Frontal cortex (tissue), 4 donors: ENCODE results near the gene MTREX. TPM values are rescaled to one million over a fixed set of nuclear protein-coding genes. Genes with fewer than 3 reads are reported as not detected.
"Not testable (repeated sequence)": the region's sequence is repeated elsewhere in the genome, so short reads cannot be mapped to it uniquely, and the experiment has no call there.

ENCODE experiments used
- DNase-seq, 2 donors: peaks; one replicate each; pipeline ENCODE4 v3.0.0; 2012; ENCODE audit warnings: low spot score in 2 of 2
- FAIRE-seq: peaks from 2 replicates; lab custom pipeline; 2012; peaks lifted over from hg19 to GRCh38; lab: Jason Lieb, UNC
- total RNA-seq: library from RNA; depleted of rRNA; stranded (reverse); fragments of >200 nt; gene quantifications from one replicate; pipeline ENCODE4 v1.2.3, GENCODE V29; 2014
- donor health status: control.
- donor health status: control.
- donor health status: control.

The MTREX gene
- 125 TPM for total RNA-seq

GRCh38 chr5:55307383-55308253 is at the start of gene MTREX, which contains the start of gene DHX29:
MTREX (plus strand) TSS chr5:55307989; CDS start chr5:55308014, 25 bp downstream.
DHX29 (minus strand) TSS chr5:55307694; CDS start chr5:55307573, 121 bp downstream.
- DNase-seq, result peak; percentile 68 to 84
- FAIRE-seq, result no peak

- FAIRE-seq (no peak), DNase-seq (no peak)
Observed at GRCh38 chr5:55258339-55258738, 49.5 kb upstream of the MTREX start.

DNA sequence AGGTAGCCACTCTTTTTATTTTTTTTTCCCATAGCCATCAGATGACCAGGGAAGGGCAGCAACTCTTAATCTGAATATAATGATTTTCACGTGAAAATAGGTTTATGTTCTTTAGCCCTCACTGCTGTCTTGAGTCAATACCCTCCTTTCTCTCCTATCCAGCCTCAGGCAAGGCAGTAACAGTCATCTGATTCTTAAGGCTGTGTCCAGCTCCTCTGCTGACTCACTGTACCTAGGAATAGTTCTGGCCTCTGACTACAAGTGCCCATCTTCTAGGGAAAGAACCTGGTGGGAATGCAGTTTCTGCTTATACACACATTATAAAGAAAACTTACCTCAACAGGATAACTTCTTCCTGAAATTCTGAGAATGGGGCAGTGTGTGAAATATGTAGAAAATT is 31.0 kb upstream of the MTREX start:
- FAIRE-seq (no peak), DNase-seq (no peak)

DNA sequence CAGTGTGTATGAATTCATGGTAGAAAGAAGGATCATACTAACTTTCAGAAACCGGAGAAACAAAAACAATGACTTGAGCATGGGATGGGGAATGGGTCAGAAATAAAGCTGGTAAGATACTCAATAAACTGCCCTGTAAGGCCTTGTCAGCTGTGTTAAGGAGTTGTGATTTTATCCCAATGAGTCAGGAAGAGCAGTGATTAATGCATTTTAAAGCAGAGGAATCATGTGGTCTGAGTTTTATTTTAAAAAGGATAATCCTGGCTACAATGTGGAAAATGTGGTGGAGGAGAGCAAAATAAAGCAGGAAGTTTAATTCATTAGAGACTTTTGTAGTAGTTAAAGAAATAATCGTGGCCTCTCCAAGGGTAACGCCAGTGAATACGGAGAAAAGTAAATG is 29.0 kb upstream of the MTREX start:
- FAIRE-seq (no peak), DNase-seq (no peak)

GRCh38 chr5:55286411-55286933 is 21.3 kb upstream of the MTREX start:
- FAIRE-seq, result no peak

DNA sequence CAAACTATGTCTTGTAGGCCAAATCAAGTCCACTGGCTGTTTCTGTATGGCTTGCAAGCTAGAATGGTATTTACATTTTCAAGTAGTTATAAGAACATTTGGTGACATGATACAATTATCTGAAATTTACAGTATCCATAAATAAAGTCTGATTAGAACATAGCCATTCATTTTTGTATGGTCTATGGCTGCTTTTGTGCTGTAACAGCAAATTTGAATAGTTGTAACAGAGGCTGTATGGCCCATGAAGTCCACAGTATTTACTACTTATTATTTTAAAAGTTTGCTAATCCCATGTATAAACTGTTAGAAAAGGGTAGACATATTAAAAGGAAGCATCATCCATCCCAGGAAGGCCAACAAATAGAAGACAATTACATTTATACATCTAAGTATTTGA is 18.0 kb upstream of the MTREX start:
- no peak for DNase-seq
- no peak for FAIRE-seq

More at GRCh38 chr5:55286411-55286933, 21.3 kb upstream of the MTREX start:
- no peak for DNase-seq

GRCh38 chr5:55290991-55291390 is 16.8 kb upstream of the MTREX start:
- DNase-seq (no peak), FAIRE-seq (no peak)

GRCh38 chr5:55294935-55295334 is 12.9 kb upstream of the MTREX start:
- FAIRE-seq (no peak), DNase-seq (no peak)

GRCh38 chr5:55300890-55301289 is 6.9 kb upstream of the MTREX start:
- DNase-seq, result no peak
- no peak for FAIRE-seq

- FAIRE-seq (no peak), DNase-seq (no peak)
Observed at GRCh38 chr5:55303238-55303690, 4.5 kb upstream of the MTREX start.

DNA sequence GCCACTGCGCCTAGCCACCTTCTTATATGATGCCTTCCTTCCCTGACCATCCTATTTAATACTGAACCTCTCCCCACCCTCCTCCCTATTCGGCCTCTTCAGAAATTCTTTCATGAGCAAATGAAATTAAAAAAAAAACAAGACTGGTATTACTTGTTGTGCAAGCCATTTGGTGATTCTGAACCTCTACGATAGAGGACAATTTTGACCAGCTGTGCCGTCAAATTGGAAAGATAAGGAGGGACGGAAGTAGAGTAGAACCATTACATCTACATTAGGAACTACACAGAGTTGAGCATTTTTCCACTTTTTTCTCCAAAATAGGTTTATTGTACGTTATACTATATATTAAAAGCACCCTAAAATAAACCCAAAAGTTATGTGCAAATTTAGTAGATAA is 3.2 kb upstream of the MTREX start:
- FAIRE-seq (no peak), DNase-seq (no peak)

- DNase-seq (no peak), FAIRE-seq (no peak)
Observed at GRCh38 chr5:55305345-55305744, 2.4 kb upstream of the MTREX start.

- DNase-seq, result no peak
- no peak for FAIRE-seq
Observed at GRCh38 chr5:55306641-55307382, 977 bp upstream of the MTREX start.

- no peak for DNase-seq
- FAIRE-seq, result no peak
Observed at GRCh38 chr5:55308254-55308836, 556 bp downstream of the MTREX start.

GRCh38 chr5:55313870-55314617 is 6.3 kb downstream of the MTREX start:
- no peak for DNase-seq
- FAIRE-seq, result no peak

- no peak for FAIRE-seq
- DNase-seq, result no peak
Observed at GRCh38 chr5:55316289-55316688, 8.5 kb downstream of the MTREX start.

GRCh38 chr5:55316837-55317236 is 9.0 kb downstream of the MTREX start:
- FAIRE-seq, result no peak
- no peak for DNase-seq

DNA sequence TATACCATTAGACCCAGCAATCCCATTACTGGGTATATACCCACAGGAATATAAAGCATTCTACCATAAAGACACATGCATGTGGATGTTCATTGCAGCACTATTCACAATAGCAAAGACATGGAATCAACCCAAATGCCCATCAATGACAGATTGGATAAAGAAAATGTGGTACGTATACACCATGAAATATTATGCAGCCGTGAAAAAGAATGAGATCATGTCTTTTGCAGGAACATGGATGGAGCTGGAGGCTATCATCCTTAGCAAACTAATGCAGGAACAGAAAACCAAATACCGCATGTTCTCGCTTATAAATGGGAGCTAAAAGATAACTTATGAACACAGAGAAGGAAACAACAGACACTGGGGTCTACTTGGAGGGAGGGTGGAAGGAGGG is 10.4 kb downstream of the MTREX start:
- FAIRE-seq, DNase-seq: not testable (repeated sequence)

GRCh38 chr5:55319491-55319890 is 11.7 kb downstream of the MTREX start:
- no peak for FAIRE-seq
- no peak for DNase-seq

GRCh38 chr5:55320571-55320970 is 12.8 kb downstream of the MTREX start:
- no peak for DNase-seq
- FAIRE-seq, result no peak
